HG03159 (cell line): ENCODE results near the gene BCR.

Experiments used
- ATAC-seq: cut with Tn5 transposase; IDR thresholded peaks from one replicate; pipeline ENCODE4 v1.9.1; 2021; ENCODE audit warnings: mild to moderate bottlenecking, moderate library complexity; ENCODE audit not compliant: unreplicated experiment

BCR gene

DNA sequence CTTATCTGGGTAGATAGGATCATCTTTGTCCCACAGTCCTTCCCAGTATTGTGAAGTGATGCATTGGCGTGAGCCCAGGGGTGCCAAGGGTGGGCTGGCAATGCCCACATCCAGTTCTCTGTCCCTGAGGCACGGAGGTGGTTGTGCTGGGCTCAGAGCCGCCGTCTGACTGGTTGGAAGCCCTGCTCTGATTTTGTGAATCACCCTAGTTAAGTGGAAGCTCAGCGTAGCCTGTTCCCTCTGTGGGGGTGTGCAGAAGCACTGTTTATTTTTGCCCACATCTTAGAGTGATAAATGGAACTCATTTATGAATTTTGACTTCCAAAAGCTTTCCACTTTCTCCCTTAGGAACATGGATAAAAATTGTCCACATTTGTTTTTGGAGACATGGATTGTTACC, 13.6 kb downstream of the BCR start:
- ATAC-seq = no peak

DNA sequence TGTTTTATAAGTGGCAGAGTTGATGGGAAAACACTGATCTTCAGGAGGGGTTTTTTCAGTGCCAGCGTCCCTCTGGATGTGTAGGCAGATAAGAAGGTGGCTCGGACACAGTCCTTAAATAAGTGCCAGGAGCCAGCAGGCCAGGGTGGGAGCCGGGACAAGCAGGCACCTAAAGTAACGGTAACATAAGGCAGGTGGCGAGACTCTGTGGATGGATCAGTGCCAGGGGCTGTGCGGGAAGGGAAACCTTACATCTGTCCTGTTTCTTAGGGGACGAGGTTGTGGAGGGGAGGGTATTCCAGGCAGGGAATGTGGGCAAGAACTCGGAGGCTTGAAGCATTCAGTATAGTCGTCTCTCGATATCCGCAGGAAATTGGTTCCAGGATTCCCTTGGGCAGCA, 15.9 kb downstream of the BCR start:
- no peak for ATAC-seq

DNA sequence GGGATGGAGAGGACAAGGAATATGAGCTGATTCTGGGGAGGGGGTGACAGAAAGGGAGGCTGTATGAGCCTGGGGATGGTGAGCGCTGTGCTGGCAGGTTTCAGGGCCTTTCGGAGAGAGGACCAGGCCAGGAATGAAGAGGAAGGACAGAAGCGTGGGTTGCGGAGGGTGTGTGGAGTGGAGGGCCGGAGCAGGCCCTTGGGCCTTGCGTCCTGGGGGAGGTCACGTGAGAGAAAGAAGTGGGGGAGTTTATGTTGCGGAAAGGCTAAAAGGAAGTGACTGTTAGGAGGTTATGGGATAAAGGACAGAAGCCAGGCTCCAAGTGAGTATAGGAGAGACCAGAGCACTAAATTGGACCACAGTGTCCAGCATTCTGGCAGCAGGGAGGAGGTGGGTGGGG, 17.5 kb downstream of the BCR start:
- no peak for ATAC-seq

DNA sequence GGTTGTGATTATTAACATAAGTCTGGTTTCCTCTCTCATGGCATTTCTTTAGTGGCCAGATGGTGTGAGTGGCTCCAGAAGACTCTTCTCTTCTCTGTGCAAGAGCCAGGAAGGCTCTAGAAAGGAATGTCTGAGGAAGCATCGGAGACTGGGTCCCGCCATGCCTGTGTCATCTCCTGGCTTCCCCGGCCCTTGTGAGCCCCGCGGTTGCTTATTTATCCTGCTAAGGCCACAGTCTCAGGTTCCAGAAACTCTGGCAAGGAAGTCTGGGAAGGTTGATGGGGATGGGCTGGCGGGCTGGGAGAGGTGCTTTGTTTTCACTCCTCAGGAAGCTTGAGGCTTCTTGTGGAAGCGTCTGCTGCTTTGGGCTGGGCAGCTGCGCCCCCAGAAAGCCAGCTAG, 18.9 kb downstream of the BCR start:
- no peak for ATAC-seq

DNA sequence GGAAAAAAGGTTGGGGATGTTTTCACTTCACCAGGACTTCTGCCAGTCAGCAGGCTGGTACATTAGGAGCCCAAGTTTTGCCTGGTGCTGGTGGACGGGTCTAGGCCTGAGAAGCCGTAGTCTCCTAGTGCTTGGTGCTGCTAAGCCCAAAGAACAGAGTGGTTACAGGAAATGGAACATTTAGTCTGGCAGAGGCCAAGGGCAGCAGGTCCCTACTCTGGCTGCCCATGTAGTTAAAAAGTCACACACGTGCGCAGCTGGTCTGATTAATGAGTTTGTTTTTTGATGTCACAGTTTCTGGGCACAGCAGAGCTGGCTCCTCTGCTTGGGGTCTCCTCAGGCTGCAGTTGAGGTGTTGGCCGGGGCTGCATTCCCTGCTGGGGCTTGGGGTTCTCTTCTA, 20.6 kb downstream of the BCR start:
- ATAC-seq = no peak

DNA sequence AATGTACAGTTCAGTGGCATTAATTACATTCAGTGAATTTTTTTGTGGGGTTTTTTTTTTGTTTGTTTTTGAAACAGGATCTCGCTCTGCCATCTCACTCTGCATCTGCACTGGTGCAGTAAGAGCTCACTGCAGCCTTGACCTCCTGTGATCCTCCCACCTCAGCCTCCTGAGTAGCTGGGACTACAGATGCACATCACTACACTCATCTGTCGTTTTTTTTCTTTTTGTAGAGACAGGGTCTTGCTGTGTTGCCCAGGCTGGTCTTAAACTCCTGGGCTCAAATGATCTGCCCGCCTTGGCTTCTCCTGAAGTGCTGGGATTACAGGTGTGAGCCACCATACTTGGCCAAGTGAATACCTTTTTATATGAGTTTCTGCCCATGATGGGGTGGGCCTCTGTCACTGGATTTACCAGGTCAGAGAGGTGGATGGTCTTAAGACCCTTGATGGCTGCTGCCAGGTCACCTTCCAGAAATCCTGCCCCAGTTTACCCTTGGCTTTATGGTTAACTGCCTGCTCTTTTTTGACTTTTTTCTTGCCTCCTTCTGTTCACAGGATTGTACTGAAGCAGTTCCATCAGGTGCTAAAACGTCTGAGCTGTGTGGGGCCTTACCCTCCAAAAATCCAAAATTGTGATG, 22.6 kb downstream of the BCR start:
- ATAC-seq = no peak

DNA sequence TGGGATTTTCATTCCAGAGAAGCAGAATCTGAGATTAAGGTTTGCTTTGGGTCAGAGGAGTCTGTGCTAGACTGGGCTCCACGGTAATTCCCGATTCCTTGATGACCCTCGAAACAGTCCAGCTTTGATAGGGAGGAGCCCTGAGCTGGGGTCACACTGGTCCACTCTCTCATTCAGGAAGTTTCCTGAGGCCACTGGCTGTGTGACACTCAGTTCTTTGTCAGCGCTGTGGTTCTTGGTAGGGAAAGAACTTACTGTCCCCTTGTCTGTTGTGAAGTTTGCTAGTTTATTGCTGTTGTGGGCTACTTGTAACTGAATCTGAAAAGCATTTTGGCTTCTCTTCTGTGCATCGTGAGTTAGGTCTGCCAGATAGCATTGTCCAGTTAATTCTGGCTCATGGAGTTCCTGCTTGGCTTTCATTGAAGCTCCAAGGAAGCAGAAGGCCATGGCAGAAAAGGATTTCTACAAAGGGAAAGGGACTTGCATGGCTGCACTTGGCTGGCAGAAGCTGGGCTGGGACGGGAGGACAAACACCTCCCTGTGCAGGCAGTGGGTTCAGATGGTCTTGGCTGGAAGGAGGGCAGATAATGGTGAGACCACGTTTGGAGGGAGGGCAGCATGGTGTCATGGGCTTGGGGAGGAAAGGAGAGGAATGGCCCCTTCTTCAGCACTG, 23.3 kb downstream of the BCR start:
- ATAC-seq = no peak

DNA sequence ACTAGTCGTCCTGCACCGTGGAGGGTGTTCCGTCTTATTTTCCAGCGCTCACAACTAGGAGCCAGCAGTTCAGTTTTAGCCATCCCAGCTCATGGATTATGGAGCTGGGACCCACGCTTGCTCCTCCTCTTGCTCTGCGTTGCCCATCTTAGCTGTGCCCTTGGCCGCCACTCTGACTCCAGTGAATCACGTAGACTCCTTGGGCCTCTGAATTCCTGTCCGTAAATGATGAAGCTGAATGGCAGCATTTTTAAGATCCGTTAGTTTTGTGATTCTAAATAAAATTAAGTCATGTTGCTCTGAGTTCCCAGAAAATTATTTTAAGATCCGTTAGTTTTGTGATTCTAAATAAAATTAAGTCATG, 23.8 kb downstream of the BCR start:
- no peak for ATAC-seq

DNA sequence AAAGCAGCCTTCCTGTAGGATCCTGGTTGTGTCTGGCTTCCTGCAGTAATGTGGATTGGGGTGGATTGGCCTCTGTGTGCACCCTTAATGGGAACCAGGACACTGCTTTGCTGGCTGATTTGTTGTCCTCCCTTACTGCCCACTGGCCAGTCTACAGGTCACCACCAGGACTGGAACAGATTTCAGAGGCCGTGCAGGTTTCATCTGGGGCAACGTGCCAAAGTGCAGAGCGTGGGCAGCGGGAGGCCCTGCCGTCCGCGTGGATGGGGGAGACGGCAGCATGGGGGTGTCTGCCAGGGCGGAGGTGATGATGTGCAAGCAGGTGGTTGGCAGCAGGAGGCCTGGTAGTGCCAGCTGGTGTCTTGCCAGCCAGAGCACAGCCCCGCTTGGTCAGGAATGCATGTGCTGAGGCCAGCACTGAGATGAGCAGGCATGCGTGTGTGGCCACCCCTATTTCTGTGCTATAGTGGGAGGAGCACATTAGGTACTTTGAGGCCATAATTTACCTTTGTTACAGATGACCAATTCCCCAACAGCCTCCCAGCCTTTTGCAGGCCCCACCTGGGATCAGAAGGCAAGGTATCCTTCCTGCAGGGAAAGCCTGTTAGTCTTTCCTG, 24.3 kb downstream of the BCR start:
- ATAC-seq = no peak

DNA sequence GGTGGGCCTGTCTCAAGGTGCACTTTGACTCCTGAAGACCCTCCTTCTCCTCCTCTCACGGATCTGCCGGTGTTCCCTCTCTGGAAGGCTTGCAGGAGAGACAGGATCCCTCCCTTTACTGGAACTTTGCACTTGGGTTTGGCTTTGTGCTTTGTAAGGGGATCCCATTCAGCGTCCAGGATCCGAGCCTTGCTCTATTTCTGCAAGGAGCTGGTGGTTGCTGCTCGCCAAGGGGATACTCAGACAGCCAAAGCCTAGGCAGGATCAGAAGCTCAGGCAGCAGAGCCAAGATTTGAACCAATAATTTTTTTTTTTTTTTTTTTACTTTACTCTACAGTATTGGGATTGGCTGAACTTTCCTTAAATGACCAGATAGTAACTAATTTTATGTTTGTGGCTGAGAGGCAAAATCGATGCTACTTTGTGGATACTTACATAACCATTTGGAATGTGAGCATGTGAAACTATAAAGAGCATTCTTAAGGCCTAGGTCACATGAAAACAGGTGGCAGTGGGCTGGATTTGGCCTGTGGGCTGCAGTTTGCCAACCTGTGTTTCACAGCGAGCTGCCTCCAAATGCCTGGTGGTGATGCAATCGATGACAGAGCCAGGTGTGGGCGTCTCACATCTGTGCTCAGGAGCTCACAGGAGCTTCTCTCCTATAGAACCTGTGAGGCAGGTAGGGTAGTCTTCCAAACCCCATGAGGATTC, 25.2 kb downstream of the BCR start:
- no peak for ATAC-seq

DNA sequence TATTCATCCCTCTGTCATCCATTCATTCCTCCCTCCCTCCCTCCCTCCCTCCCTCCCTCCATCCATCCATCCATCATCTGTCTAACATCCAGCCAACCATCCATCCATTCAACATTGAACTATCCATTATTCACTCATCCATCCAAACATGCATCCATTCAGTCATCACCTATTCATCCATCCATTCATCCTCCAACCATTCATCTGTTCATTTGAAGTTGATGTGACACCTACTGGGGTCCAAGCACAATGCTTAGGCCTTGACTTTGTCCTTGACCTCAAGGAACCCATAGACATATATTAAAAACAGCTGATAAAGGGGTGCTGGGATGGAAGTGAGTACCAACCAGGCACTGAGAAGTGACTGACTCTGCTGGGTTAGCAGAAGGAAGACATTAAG, 26.6 kb downstream of the BCR start:
- no peak for ATAC-seq

DNA sequence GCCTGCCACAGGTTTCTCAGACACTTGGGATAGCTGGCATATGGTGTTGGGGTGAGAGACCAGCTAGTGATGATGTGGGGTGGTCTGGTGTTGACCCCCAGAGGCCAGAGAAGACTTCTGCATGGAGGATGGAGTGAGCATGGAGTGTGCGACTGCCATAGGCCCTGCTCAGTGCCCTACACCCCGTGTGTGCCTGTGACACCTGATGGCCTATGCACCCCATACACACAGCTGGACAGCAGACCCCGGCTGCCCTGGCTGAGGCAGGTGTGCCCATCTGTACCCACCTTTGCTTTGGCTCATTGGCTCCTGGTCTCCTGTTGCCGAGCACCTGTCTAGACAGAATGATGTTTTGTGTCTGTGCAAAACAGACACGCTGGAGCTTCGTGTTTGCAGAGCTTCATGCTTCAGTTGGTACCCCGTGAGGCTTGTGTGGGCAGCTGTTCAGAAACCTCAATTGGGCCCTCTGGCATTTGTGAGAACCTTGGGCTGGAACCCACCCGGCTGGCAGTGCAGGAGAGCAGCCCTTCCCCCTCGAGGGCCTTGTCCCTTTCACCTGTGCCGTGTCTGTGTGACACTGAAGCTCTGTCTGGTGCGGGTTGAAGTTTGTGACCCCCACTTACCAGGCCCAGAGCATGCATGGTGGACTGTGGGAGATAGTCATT, 27.6 kb downstream of the BCR start:
- no peak for ATAC-seq

DNA sequence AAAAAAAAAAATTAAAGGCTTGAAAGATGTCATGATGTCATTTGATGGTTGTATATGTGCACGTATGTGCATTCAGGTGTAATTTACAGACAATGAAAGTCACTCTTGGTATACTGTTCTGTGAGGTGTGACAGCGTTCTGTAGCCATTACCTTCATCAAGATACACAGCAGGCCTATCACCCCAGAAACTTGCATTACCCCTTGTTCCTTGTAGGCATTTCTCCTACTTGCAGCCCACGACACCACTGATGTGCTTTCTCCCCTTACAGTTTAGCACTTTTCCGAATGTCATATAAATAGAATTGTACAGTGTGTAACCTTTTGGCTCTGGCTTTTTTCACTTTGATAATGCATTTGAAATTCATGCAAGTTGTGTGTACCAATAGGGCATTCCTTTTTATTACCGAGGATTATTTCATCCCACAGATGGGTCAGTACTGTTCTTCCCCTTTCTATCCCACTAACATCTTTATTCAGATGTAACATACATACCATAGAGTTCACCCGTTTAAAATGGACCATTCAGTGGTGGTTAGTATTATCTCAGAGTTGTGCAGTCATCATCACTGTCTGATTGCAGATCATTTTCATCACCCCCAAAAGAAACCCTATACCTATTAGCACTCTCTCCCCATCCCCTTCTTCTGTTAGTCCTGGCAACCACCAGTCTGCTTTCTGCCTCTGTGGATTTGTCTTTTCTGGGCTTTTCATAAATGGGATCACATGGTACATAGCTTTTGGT, 30.3 kb downstream of the BCR start:
- ATAC-seq = no peak

DNA sequence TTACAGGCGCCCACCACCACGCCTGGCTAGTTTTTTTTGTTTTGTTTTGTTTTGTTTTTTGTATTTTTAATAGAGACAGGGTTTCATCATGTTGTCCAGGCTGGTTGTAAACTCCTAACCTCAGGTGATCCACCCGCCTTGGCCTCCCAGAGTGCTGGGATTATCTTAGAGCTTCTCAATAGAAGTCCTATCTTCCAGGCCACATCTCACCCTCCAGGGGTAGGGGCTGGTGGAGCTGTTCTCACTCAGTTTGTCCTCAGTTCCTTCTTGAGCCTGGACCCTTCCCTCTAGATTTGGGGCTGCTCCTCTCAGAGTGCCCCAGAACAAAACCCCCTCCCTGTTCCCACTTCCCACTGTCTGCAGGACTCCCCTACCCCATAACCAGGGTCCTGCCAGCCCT, 31.3 kb downstream of the BCR start:
- ATAC-seq = no peak

DNA sequence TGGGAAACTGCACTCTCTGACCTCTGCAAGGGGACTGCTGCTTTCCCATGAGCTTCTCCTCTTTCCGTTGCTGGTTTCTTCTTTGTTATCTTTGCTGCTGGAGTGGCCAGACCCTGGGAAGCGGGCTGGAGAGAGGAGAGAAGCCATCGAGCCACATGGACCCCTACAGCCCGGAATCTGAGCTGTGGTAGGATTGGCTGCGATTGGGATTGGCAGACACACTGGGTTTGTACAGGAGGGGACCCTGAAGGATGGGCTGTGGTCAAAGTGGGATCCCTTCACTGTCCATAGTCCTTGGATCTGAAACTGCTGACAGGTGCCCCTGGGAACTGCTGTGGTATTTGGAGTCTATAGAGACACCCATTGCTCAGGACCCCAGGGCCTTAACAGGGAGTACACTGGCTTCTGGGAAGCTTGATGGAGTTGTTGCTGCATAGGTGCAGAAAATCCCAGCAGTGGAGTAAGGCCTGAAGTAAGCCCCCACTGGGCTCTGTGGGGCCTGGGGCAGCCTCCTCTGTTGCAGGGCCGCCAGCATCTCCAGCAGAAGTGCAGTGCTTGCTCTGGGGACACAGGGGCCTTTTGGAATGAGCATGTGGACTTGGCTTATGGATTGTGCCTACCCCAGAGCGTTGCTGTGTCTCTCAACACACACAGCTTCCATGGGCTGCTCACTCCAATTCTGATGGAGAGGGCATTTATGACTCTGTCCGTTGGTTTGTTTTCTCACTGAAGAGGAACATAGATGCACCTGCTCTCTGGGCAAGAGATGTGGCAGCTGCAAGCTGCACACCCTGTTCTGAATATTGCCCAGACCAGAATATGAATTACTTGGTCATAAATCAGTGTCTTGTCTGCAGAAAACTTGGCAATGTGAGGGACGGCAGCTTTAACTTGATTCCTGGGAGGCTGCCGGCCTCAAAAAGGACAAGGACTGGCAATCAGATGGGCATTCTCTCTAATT, 32.0 kb downstream of the BCR start:
- ATAC-seq = no peak

DNA sequence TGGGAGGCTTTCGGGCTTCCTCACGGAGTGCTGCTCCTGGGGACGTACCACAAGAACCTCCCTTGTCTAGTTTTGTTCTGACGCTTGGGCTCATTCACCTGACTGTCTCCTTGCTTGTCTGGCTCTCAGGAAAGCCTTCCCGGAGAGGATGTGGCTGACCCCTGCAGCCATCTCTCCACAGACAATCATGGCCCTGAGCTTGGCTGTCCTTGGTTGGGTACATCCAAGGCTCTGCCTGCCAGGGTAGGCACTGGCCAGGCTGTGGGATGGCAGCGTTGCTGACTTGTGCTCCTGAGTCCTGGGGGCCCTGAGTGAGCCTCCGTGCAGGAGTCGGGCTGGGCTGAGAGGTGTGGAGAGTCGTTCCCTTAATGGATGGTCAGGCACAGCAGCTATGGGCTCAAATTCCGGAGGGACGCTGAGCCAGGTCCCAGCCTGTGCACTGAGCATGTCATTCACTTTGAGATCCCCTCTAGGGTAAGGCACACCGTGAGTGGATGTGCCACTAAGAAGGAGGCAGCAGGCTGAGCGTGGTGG, 32.8 kb downstream of the BCR start:
- no peak for ATAC-seq

DNA sequence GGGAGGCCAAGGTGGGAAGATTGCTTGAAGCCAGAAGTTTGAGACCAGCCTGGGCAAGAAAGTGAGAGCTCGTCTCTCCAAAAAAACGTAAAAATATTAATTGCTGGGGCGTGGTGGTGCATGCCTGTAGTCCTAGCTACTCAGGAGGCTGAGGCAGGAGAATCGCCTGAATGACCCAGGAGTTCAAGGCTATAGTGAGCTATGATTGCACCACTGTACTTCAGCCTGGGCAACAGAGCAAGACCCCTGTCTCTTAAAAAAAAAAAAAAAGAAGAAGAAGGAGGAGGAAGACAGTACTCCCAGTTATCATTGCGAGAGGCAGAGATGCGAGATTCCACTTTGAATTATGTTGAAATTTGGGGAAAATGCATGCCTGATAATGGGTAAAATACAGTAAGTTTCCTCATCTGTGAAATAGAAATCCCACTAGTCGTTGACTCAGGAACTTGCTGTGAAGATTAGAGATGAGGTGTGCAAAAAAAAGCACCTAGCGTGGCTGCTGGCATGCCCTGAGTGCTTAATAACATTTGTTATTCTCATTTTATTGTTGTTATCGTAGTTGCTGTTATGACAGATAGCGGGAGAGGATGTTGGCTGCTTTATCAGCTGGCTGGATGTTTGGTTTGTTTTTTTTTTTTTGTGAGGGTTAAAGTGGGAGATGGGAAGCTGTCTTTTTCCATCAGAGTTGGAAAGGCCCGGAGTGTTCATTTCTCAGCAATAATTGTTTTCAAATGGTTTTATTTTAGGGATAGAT, 33.4 kb downstream of the BCR start:
- no peak for ATAC-seq

DNA sequence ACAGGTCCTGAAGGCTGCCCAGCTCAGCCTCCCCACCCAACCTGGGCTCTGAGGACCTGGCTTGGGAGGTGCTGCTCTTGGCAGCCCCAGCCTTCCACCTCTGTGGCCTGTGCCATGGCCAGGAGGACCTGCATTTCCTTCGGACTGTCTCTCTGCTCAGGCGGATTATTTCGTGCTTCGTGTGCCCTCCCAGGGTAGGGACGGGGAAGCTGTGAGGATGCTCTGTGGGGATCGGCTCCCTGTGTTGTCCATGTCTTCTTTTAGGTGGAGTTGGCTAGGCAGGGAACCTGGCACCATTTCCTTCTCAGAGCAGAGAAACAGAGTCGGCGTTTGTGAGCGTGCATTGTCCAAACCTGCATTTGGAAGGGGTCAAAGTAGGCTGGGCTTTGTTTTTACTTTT, 34.1 kb downstream of the BCR start:
- no peak for ATAC-seq
